ENCODE results near the gene PLS3. TPM values are rescaled to one million over a fixed set of nuclear protein-coding genes. Genes with fewer than 3 reads are reported as not detected.
A peak's percentile ranks its signal among the peaks of the same experiment; 100 is the strongest.

PLS3 gene, protein sequence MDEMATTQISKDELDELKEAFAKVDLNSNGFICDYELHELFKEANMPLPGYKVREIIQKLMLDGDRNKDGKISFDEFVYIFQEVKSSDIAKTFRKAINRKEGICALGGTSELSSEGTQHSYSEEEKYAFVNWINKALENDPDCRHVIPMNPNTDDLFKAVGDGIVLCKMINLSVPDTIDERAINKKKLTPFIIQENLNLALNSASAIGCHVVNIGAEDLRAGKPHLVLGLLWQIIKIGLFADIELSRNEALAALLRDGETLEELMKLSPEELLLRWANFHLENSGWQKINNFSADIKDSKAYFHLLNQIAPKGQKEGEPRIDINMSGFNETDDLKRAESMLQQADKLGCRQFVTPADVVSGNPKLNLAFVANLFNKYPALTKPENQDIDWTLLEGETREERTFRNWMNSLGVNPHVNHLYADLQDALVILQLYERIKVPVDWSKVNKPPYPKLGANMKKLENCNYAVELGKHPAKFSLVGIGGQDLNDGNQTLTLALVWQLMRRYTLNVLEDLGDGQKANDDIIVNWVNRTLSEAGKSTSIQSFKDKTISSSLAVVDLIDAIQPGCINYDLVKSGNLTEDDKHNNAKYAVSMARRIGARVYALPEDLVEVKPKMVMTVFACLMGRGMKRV
- 1.5 TPM for total RNA-seq
- 1 to 10 TPM; 1.3 to 5.3 (median 3.5) TPM for polyA plus RNA-seq

DNA sequence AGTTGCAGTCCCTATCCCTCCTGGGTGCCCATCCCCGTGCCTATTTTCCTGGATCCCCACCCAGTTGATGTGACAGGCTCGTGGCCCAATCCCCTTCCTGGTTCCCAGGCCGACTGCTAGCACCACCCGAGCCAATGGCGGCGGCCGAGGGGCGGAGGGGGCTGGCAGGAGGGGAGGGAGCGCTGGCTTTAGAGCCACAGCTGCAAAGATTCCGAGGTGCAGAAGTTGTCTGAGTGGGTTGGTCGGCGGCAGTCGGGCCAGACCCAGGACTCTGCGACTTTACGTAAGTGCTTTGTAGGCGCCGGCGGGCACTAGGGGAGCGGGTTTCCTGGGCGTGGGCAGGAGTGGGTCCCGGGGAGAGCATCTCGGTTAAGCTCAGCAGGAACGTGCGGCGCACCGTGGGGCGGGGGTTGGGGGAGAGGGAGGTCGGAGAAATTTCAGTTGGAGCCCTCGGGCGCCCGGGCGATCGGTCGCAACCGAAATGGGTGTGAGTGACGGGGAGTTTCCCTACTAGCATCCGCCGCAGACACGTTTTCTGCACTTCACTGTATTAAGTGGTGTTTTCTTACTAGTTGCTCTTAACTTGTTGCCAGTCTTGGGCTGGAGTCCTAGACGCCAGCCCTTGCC, at the start of gene PLS3:
TSS of gene PLS3 (plus strand) at position 197 of the 627 bp plus-strand sequence. CDS start 49,077 bp downstream, outside the sequence.
- ATAC-seq (ENCODE audit: low read depth in 2 of 2) (no peak), DNase-seq (peak in 1 of 3 donors; percentile 2)
- H3K9me3 ChIP-seq (ENCODE audit: control insufficient read depth in 2 of 2, low read length in 2 of 2) = no peaks in the 10 kb centered on the region
- peak within 1 kb of the TSS; percentile 5 to 66 (median 46) for H3K4me3 Mint-ChIP-seq
- H3K4me1 Mint-ChIP-seq = no peaks in the 10 kb centered on the region
- H3K27ac Mint-ChIP-seq = peak within 1 kb of the TSS in 1 of 3 donors; percentile 46
- H3K27ac ChIP-seq (ENCODE audit: insufficient read depth, low read length, poor library complexity, severe bottlenecking) = no peak within 1 kb of the TSS
- no peaks in the 10 kb centered on the region for H3K9me3 Mint-ChIP-seq
- H3K4me3 ChIP-seq (ENCODE audit: low read depth, low read length) = no peak within 1 kb of the TSS
- no peaks in the 10 kb centered on the region for H3K36me3 ChIP-seq (ENCODE audit: control insufficient read depth, insufficient read depth, low read length)
- peaks cover 6% of the 10 kb centered on the region for H3K27me3 ChIP-seq (ENCODE audit: control insufficient read depth, insufficient read depth, low read length)
- peaks cover 8% of the 10 kb centered on the region for H3K4me1 ChIP-seq (ENCODE audit: control insufficient read depth, insufficient read depth, low read length, poor library complexity, severe bottlenecking)
- H3K27me3 Mint-ChIP-seq = peaks cover 5% of the 10 kb centered on the region
- H3K36me3 Mint-ChIP-seq = no peaks in the 10 kb centered on the region

DNA sequence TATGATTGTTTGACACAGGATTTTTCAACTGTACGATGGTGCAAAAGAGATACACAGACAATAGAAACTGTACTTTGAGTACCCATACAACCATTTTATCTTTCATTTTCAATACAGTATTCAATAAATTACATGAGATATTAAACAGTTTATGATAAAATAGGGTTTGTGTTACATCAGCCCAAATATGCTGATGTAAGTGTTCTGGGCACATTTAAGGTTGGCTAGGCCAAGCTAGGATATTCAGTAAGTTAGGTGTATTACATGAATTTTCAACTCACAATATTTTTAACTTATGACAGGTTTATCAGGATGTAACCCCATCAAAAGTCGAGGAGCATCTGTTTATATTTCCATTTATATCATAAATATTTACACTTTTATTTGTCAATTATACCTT, 42.9 kb upstream of the PLS3 start:
- no peaks in the 10 kb centered on the region for H3K27me3 ChIP-seq (ENCODE audit: control insufficient read depth, insufficient read depth, low read length)
- H3K27ac ChIP-seq (ENCODE audit: insufficient read depth, low read length, poor library complexity, severe bottlenecking) = no peak overlapping the region
- Mint-ChIP-seq H3K27me3 (no peaks in the 10 kb centered on the region), H3K36me3 (no peaks in the 10 kb centered on the region), H3K27ac (no peak overlapping the region), H3K4me3 (no peak overlapping the region), H3K4me1 (no peaks in the 10 kb centered on the region), H3K9me3 (peaks cover 0 to 3% (median 0%) of the 10 kb centered on the region in 7 donors)
- no peaks in the 10 kb centered on the region for H3K36me3 ChIP-seq (ENCODE audit: control insufficient read depth, insufficient read depth, low read length)
- DNase-seq (no peak), ATAC-seq (ENCODE audit: low read depth in 2 of 2) (no peak)
- H3K9me3 ChIP-seq (ENCODE audit: control insufficient read depth in 2 of 2, low read length in 2 of 2) = no peaks in the 10 kb centered on the region
- H3K4me3 ChIP-seq (ENCODE audit: low read depth, low read length) = no peak overlapping the region
- H3K4me1 ChIP-seq (ENCODE audit: control insufficient read depth, insufficient read depth, low read length, poor library complexity, severe bottlenecking) = no peaks in the 10 kb centered on the region

DNA sequence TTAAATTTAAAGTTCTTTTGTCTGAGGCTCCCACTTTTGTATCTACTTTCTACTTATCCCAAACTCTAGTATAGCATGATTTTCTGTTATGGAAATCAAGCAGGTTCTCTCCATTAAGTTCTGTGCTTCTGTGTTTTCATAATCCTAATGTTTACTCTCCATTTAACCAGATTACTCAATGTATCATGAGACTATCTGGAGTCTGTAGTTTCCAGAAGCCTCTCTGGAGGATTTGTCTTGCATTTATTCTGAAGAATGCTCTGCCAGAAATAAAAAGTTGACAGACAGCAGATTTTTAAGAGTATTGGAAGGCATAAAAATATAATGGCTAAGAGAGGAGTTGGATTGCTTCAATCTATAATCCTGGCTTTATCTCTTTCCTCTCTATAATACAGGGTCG, 39.2 kb upstream of the PLS3 start:
- H3K9me3 Mint-ChIP-seq = peaks cover 0 to 3% (median 0%) of the 10 kb centered on the region in 7 donors
- no peaks in the 10 kb centered on the region for H3K36me3 Mint-ChIP-seq
- no peaks in the 10 kb centered on the region for H3K4me1 ChIP-seq (ENCODE audit: control insufficient read depth, insufficient read depth, low read length, poor library complexity, severe bottlenecking)
- no peaks in the 10 kb centered on the region for H3K9me3 ChIP-seq (ENCODE audit: control insufficient read depth in 2 of 2, low read length in 2 of 2)
- no peaks in the 10 kb centered on the region for H3K27me3 Mint-ChIP-seq
- H3K27ac ChIP-seq (ENCODE audit: insufficient read depth, low read length, poor library complexity, severe bottlenecking) = no peak overlapping the region
- H3K4me3 Mint-ChIP-seq = no peak overlapping the region
- DNase-seq (no peak), ATAC-seq (ENCODE audit: low read depth in 2 of 2) (no peak)
- no peaks in the 10 kb centered on the region for H3K4me1 Mint-ChIP-seq
- no peak overlapping the region for H3K27ac Mint-ChIP-seq
- no peaks in the 10 kb centered on the region for H3K36me3 ChIP-seq (ENCODE audit: control insufficient read depth, insufficient read depth, low read length)
- H3K4me3 ChIP-seq (ENCODE audit: low read depth, low read length) = no peak overlapping the region
- H3K27me3 ChIP-seq (ENCODE audit: control insufficient read depth, insufficient read depth, low read length) = no peaks in the 10 kb centered on the region

DNA sequence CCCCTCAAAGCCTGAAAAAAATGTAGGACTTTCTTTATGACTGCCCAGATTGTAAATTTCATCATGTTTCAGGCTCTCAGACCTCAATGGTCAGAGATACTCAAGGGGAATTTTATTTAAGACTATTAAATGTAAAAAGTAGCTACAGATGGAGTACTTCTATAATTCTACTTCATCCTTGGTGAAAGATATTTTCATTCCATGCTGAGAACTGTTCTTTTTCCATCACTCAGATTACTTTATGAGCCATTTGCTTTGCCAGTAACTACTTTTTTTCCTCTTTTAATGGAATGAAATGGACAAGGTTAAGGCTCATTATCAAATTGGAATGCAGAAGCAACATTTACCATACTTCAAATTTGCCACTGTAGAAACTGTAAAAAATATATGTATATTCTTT, 38.0 kb upstream of the PLS3 start:
- H3K27me3 Mint-ChIP-seq = no peaks in the 10 kb centered on the region
- no peaks in the 10 kb centered on the region for H3K4me1 ChIP-seq (ENCODE audit: control insufficient read depth, insufficient read depth, low read length, poor library complexity, severe bottlenecking)
- H3K36me3 Mint-ChIP-seq = no peaks in the 10 kb centered on the region
- no peak overlapping the region for H3K27ac ChIP-seq (ENCODE audit: insufficient read depth, low read length, poor library complexity, severe bottlenecking)
- H3K4me3 Mint-ChIP-seq = no peak overlapping the region
- ATAC-seq (ENCODE audit: low read depth in 2 of 2) (no peak), DNase-seq (no peak)
- H3K9me3 Mint-ChIP-seq = peaks cover 0 to 3% (median 0%) of the 10 kb centered on the region in 7 donors
- H3K4me1 Mint-ChIP-seq = no peaks in the 10 kb centered on the region
- H3K27ac Mint-ChIP-seq = no peak overlapping the region
- H3K4me3 ChIP-seq (ENCODE audit: low read depth, low read length) = no peak overlapping the region
- no peaks in the 10 kb centered on the region for H3K9me3 ChIP-seq (ENCODE audit: control insufficient read depth in 2 of 2, low read length in 2 of 2)
- no peaks in the 10 kb centered on the region for H3K27me3 ChIP-seq (ENCODE audit: control insufficient read depth, insufficient read depth, low read length)
- no peaks in the 10 kb centered on the region for H3K36me3 ChIP-seq (ENCODE audit: control insufficient read depth, insufficient read depth, low read length)

DNA sequence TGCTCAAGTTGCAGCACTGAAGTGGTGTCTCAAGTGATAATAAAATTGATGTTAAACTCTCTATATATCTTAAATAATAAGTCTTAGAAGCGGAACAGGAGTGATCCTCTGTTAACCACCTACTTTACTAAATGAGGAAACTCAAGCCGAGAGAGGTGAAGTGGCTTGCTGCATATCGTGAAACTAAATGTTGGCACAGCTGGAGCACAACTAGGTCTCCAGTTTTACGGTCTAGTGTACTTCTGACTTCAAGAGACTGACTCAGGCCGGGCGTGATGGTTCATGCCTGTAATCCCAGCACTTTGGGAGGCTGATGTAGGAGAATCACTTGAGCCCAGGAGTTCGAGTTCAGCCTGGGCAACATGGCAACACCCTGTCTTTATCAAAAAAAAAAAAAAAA, 35.5 kb upstream of the PLS3 start:
- no peaks in the 10 kb centered on the region for H3K27me3 ChIP-seq (ENCODE audit: control insufficient read depth, insufficient read depth, low read length)
- no peaks in the 10 kb centered on the region for H3K27me3 Mint-ChIP-seq
- no peaks in the 10 kb centered on the region for H3K36me3 Mint-ChIP-seq
- H3K9me3 ChIP-seq (ENCODE audit: control insufficient read depth in 2 of 2, low read length in 2 of 2) = no peaks in the 10 kb centered on the region
- H3K4me1 ChIP-seq (ENCODE audit: control insufficient read depth, insufficient read depth, low read length, poor library complexity, severe bottlenecking) = no peaks in the 10 kb centered on the region
- H3K9me3 Mint-ChIP-seq = peaks cover 0 to 3% (median 0%) of the 10 kb centered on the region in 7 donors
- ATAC-seq (ENCODE audit: low read depth in 2 of 2) = no peak
- no peak overlapping the region for H3K4me3 Mint-ChIP-seq
- no peak overlapping the region for H3K27ac ChIP-seq (ENCODE audit: insufficient read depth, low read length, poor library complexity, severe bottlenecking)
- no peaks in the 10 kb centered on the region for H3K36me3 ChIP-seq (ENCODE audit: control insufficient read depth, insufficient read depth, low read length)
- no peak overlapping the region for H3K4me3 ChIP-seq (ENCODE audit: low read depth, low read length)
- no peak overlapping the region for H3K27ac Mint-ChIP-seq
- no peak for DNase-seq
- H3K4me1 Mint-ChIP-seq = no peaks in the 10 kb centered on the region

DNA sequence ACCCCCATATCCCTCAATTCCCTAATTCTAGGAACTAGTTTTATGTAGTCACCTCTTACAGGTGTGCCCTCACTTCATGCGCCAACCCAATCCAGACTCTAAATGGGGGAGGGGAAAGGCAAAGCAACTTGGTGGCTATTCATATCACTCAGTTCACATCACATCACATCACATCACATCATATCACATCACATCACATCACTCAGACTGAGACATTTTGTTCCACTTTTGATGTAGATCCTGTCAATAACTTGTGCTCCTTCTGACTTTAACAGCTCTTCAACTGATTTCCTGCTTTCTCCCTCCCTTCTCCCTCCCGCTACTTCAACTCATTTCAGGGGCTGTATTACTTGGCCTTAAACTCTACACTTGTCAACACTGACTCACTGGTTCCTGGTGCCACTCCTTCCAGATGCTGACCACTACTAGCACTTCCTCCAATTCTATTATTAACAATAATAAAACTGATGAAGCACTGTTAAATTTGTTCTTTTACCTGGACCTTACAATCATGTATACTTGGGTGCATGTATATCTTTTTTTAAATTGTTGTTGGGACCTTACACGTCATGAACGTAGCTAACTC, 29.1 kb upstream of the PLS3 start:
- no peak overlapping the region for H3K4me3 ChIP-seq (ENCODE audit: low read depth, low read length)
- Mint-ChIP-seq H3K27ac (no peak overlapping the region), H3K4me1 (no peaks in the 10 kb centered on the region), H3K36me3 (no peaks in the 10 kb centered on the region), H3K4me3 (no peak overlapping the region), H3K9me3 (peaks cover 0 to 3% (median 0%) of the 10 kb centered on the region in 7 donors), H3K27me3 (no peaks in the 10 kb centered on the region)
- no peaks in the 10 kb centered on the region for H3K4me1 ChIP-seq (ENCODE audit: control insufficient read depth, insufficient read depth, low read length, poor library complexity, severe bottlenecking)
- H3K27ac ChIP-seq (ENCODE audit: insufficient read depth, low read length, poor library complexity, severe bottlenecking) = no peak overlapping the region
- H3K9me3 ChIP-seq (ENCODE audit: control insufficient read depth in 2 of 2, low read length in 2 of 2) = no peaks in the 10 kb centered on the region
- no peak for DNase-seq
- ATAC-seq (ENCODE audit: low read depth in 2 of 2) = no peak
- H3K27me3 ChIP-seq (ENCODE audit: control insufficient read depth, insufficient read depth, low read length) = no peaks in the 10 kb centered on the region
- no peaks in the 10 kb centered on the region for H3K36me3 ChIP-seq (ENCODE audit: control insufficient read depth, insufficient read depth, low read length)

DNA sequence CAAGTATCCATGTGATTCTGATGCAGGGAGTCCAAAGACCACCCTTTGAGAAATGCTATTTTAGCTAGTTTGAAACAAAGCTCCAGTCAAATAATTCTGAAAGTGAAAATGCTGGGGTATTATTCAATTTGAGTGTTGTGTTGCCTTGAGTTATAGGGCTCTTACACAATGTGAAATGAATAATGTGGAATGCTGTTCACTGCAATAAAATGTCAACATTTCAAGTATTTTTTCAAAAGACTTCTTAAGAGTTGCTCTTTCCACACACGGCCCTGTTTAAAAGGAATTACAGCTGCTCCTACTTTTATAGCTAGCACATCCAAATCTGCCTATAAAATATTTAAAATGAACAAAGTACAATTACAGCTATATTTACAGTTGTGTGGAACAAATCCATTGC, 27.5 kb upstream of the PLS3 start:
- no peak overlapping the region for H3K27ac ChIP-seq (ENCODE audit: insufficient read depth, low read length, poor library complexity, severe bottlenecking)
- H3K9me3 ChIP-seq (ENCODE audit: control insufficient read depth in 2 of 2, low read length in 2 of 2) = no peaks in the 10 kb centered on the region
- ATAC-seq (ENCODE audit: low read depth in 2 of 2) = no peak
- no peaks in the 10 kb centered on the region for H3K27me3 ChIP-seq (ENCODE audit: control insufficient read depth, insufficient read depth, low read length)
- no peak overlapping the region for H3K4me3 Mint-ChIP-seq
- H3K4me1 Mint-ChIP-seq = no peaks in the 10 kb centered on the region
- no peaks in the 10 kb centered on the region for H3K36me3 Mint-ChIP-seq
- no peak overlapping the region for H3K27ac Mint-ChIP-seq
- no peaks in the 10 kb centered on the region for H3K4me1 ChIP-seq (ENCODE audit: control insufficient read depth, insufficient read depth, low read length, poor library complexity, severe bottlenecking)
- H3K4me3 ChIP-seq (ENCODE audit: low read depth, low read length) = no peak overlapping the region
- peaks cover 0 to 3% (median 0%) of the 10 kb centered on the region in 7 donors for H3K9me3 Mint-ChIP-seq
- no peak for DNase-seq
- H3K36me3 ChIP-seq (ENCODE audit: control insufficient read depth, insufficient read depth, low read length) = no peaks in the 10 kb centered on the region
- H3K27me3 Mint-ChIP-seq = no peaks in the 10 kb centered on the region
